ENCODE results near the gene ICE1.

The ICE1 gene

GRCh38 chr5:5380298-5380697 lies 42.2 kb upstream of the ICE1 start:
- H3K4me3 ChIP-seq (ENCODE audit: low read depth, low read length): no peak overlapping the region
- DNase-seq (ENCODE audit: low read depth): no peak
- no peak for TF ChIP-seq CTCF (IDR thresholded peaks at IDR 0.05; ENCODE audit: insufficient read depth, low read depth, low read length, missing control alignments)

DNA sequence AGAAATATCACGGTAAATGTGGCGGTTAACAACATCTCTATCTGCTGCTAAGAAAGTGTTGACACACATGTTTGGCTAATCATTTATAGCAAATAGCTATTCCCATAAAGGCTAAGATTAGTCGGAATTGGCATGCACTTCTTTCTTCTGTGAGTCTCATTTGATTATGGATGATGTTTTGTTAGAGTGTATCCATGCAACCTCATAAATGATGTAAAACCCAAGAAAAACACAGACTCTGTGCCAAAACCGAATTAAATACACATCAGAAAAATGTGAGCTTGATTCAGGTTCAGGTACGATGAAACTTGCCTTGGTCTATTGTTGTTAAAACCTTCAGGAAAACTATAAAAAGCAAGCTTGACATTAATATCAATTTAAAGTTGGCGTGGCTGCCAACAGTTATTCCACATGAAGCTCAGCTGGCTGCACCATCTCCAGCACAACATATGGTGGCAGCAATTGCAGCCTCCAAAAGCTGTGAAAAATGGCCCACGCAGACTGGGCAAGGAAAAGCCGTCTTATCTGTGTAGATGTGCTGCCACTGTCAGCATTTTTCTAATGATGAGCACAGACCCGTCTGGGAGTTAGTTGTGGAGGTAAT lies 41.1 kb upstream of the ICE1 start:
- TF ChIP-seq CTCF (IDR thresholded peaks at IDR 0.05; ENCODE audit: insufficient read depth, low read depth, low read length, missing control alignments): no peak
- no peak for DNase-seq (ENCODE audit: low read depth)
- H3K4me3 ChIP-seq (ENCODE audit: low read depth, low read length): no peak overlapping the region

DNA sequence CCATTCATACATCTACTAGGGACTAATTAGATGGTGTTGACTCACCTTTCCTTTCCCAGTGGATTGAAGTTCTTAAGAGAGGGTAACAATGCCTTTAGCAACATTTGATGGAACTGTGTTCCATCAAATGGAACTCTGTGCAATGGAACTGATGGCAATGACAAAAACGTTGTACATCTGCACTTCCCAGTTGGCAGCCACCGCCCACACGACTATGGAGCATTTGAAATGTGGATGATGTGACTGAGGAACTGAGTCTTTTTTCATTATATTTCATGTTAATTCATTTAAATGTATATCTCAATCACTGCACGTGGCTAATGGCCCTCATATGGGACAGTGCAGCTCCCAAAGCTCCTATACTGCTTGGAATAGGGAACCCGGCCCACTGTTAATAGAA lies 39.0 kb upstream of the ICE1 start:
- no peak for TF ChIP-seq CTCF (IDR thresholded peaks at IDR 0.05; ENCODE audit: insufficient read depth, low read depth, low read length, missing control alignments)
- no peak for DNase-seq (ENCODE audit: low read depth)
- no peak overlapping the region for H3K4me3 ChIP-seq (ENCODE audit: low read depth, low read length)

DNA sequence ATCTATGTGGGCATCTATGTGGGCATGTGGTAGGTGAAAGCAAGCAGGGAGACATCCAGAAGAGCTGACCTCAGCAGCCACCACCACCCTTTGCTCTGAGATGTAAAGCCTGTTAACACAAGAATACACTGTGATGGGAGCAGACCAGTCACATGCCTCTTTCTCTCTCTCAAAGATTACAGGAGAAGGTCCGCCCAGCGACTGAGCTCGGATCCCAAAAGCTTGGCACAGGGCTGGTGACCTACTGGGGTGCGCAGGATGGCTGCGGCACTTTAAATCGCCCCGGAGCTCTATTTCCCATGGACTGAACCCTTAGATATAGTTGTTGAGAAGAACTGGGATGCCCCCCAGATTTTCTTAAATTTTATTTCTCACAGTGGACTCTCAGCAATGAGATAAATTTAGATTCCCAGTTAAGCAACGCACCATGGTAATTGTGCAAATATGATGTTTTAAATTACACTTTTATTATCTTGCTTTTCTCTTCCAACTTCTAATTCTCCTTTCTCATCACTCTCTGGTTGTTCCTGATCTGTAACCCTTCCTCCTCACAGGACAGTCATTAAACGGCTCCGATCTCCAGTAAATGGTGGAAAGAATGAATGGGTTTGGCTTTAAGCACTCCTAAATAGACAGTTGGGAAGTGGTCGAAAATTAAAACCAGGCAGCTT lies 37.7 kb upstream of the ICE1 start:
- H3K4me3 ChIP-seq (ENCODE audit: low read depth, low read length): no peak overlapping the region
- DNase-seq (ENCODE audit: low read depth): no peak
- TF ChIP-seq CTCF (IDR thresholded peaks at IDR 0.05; ENCODE audit: insufficient read depth, low read depth, low read length, missing control alignments): no peak

DNA sequence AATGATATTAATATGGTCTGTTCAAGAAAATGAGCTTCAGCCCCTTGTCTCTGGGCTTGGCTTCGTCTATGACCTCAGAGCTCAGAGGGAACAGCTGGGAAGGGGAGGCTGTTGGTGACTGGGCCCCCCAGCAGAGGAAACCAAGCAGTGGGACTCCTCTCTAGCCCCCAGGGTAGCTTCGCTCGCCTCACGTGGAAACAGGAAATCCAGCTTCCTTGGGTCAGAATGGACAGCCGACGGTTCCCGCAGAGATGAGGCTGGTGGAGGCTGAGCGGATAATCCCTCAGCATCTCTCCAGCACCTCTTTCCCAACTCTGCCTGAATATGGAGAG lies 37.2 kb upstream of the ICE1 start:
- TF ChIP-seq CTCF (IDR thresholded peaks at IDR 0.05; ENCODE audit: insufficient read depth, low read depth, low read length, missing control alignments): no peak
- H3K4me3 ChIP-seq (ENCODE audit: low read depth, low read length): no peak overlapping the region
- DNase-seq (ENCODE audit: low read depth): no peak

GRCh38 chr5:5386329-5386728 lies 36.1 kb upstream of the ICE1 start:
- H3K4me3 ChIP-seq (ENCODE audit: low read depth, low read length): no peak overlapping the region
- TF ChIP-seq CTCF (IDR thresholded peaks at IDR 0.05; ENCODE audit: insufficient read depth, low read depth, low read length, missing control alignments): no peak
- DNase-seq (ENCODE audit: low read depth): no peak

GRCh38 chr5:5387192-5387591 lies 35.3 kb upstream of the ICE1 start:
- H3K4me3 ChIP-seq (ENCODE audit: low read depth, low read length): no peak overlapping the region
- no peak for DNase-seq (ENCODE audit: low read depth)

More at GRCh38 chr5:5387192-5387591, 35.3 kb upstream of the ICE1 start:
- TF ChIP-seq CTCF (IDR thresholded peaks at IDR 0.05; ENCODE audit: insufficient read depth, low read depth, low read length, missing control alignments): no peak
